ENCODE data around the gene ALKAL2.

DNA sequence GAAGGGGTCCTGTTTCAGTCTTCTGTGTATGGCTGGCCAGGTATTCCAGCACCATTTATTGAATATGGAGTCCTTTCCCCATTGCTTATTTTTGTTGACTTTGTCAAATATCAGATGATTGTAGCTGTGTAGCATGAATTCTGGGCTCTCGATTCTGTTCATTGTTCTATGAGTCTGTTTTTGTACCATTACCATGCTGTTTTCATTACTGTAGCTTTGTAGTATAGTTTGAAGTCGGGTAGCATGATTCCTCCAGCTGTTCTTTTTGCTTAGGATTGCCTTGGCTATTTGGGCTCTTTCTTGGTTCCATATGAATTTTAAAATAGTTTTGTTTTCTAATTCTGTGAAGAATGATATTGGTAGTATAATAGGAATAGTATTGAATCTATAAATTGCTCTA lies 30.0 kb downstream of the ALKAL2 start:
- TF ChIP-seq, protein P1, sequence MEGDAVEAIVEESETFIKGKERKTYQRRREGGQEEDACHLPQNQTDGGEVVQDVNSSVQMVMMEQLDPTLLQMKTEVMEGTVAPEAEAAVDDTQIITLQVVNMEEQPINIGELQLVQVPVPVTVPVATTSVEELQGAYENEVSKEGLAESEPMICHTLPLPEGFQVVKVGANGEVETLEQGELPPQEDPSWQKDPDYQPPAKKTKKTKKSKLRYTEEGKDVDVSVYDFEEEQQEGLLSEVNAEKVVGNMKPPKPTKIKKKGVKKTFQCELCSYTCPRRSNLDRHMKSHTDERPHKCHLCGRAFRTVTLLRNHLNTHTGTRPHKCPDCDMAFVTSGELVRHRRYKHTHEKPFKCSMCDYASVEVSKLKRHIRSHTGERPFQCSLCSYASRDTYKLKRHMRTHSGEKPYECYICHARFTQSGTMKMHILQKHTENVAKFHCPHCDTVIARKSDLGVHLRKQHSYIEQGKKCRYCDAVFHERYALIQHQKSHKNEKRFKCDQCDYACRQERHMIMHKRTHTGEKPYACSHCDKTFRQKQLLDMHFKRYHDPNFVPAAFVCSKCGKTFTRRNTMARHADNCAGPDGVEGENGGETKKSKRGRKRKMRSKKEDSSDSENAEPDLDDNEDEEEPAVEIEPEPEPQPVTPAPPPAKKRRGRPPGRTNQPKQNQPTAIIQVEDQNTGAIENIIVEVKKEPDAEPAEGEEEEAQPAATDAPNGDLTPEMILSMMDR (IDR thresholded peaks at IDR 0.05; ENCODE audit: insufficient read depth, low read depth, low read length): no peak
- no peak for TF ChIP-seq EZH2 (IDR thresholded peaks at IDR 0.05; ENCODE audit: insufficient read depth, low read length)

Data from astrocyte (in vitro differentiated cells and primary cell).